H9 (cell line): ENCODE data around the gene ANKRD11. TPM values are rescaled to one million over a fixed set of nuclear protein-coding genes. Genes with fewer than 3 reads are reported as not detected.

ENCODE experiments used
- DNase-seq: peaks from one replicate; pipeline ENCODE4 v3.0.0-alpha.2; 2017
- H2AFZ ChIP-seq: one replicate; pipeline ENCODE4 v1.6.1; 2013; ENCODE audit warnings: mild to moderate bottlenecking, low read length, control low read depth, moderate library complexity
- H2AK5ac ChIP-seq: 2 replicates; pipeline ENCODE4 v1.6.1; 2013; ENCODE audit warnings: low read length, control low read depth, mixed read lengths; ENCODE audit not compliant: insufficient read length
- H2BK120ac ChIP-seq: one replicate; pipeline ENCODE4 v1.6.1; 2013; ENCODE audit warnings: low read depth, mild to moderate bottlenecking, low read length, control low read depth, inconsistent platforms; ENCODE audit not compliant: poor library complexity, severe bottlenecking
- H2BK12ac ChIP-seq: 2 replicates; pipeline ENCODE4 v1.6.1; 2013; ENCODE audit warnings: low read length, control low read depth, mixed read lengths, low read depth; ENCODE audit not compliant: insufficient read length
- H2BK15ac ChIP-seq: 2 replicates; pipeline ENCODE4 v1.6.1; 2013; ENCODE audit warnings: low read depth, low read length, control low read depth
- H2BK20ac ChIP-seq: one replicate; pipeline ENCODE4 v1.6.1; 2013; ENCODE audit warnings: low read depth, mild to moderate bottlenecking, low read length, control low read depth, inconsistent platforms; ENCODE audit not compliant: poor library complexity, severe bottlenecking
- H2BK5ac ChIP-seq: 2 replicates; pipeline ENCODE4 v1.6.1; 2013; ENCODE audit warnings: low read length, control low read depth, mixed read lengths; ENCODE audit not compliant: insufficient read length
- H3K14ac ChIP-seq: 2 replicates; pipeline ENCODE4 v1.6.1; 2013; ENCODE audit warnings: low read length, control low read depth; ENCODE audit not compliant: insufficient read depth
- H3K18ac ChIP-seq: 2 replicates; pipeline ENCODE4 v1.6.1; 2013; ENCODE audit warnings: low read depth, mild to moderate bottlenecking, mixed read lengths, low read length, control low read depth; ENCODE audit not compliant: insufficient read length
- H3K23ac ChIP-seq: 2 replicates; pipeline ENCODE4 v1.6.1; 2013; ENCODE audit warnings: low read length, control low read depth, mixed read lengths, low read depth; ENCODE audit not compliant: insufficient read length
- H3K23me2 ChIP-seq: 2 replicates; pipeline ENCODE4 v1.6.1; 2013; ENCODE audit warnings: low read depth, mild to moderate bottlenecking, mixed read lengths, low read length, control low read depth; ENCODE audit not compliant: insufficient read length, poor library complexity, severe bottlenecking
- H3K27ac ChIP-seq: 2 replicates; pipeline ENCODE4 v1.5.1; 2013; ENCODE audit warnings: low read length, control low read depth, mixed read lengths, low read depth; ENCODE audit not compliant: insufficient read length
- H3K27me3 ChIP-seq: 2 replicates; pipeline ENCODE4 v1.6.1; 2013; ENCODE audit warnings: low read length, control low read depth, inconsistent platforms; ENCODE audit not compliant: insufficient read depth
- H3K4ac ChIP-seq: 2 replicates; pipeline ENCODE4 v1.6.1; 2013; ENCODE audit warnings: low read depth, mild to moderate bottlenecking, control low read depth, inconsistent platforms, low read length, moderate library complexity
- H3K4me1 ChIP-seq: 2 replicates; pipeline ENCODE4 v1.6.1; 2013; ENCODE audit warnings: low read length, control low read depth, inconsistent platforms; ENCODE audit not compliant: insufficient read depth
- H3K4me2 ChIP-seq: 2 replicates; pipeline ENCODE4 v1.6.1; 2013; ENCODE audit warnings: low read length, control low read depth, mixed read lengths; ENCODE audit not compliant: insufficient read length, insufficient read depth
- H3K56ac ChIP-seq: 2 replicates; pipeline ENCODE4 v1.6.1; 2013; ENCODE audit warnings: low read depth, mild to moderate bottlenecking, mixed read lengths, low read length, control low read depth; ENCODE audit not compliant: insufficient read length
- H3K79me1 ChIP-seq: 2 replicates; pipeline ENCODE4 v1.6.1; 2013; ENCODE audit warnings: low read depth, mild to moderate bottlenecking, moderate library complexity, low read length, control low read depth, inconsistent platforms; ENCODE audit not compliant: insufficient read depth, poor library complexity, severe bottlenecking
- H3K79me2 ChIP-seq: 2 replicates; pipeline ENCODE4 v1.6.1; 2013; ENCODE audit warnings: low read length, control low read depth, inconsistent platforms; ENCODE audit not compliant: insufficient read depth
- H3K9ac ChIP-seq: 2 replicates; pipeline ENCODE4 v1.6.1; 2013; ENCODE audit warnings: low read length, control low read depth, mixed read lengths; ENCODE audit not compliant: insufficient read length; ENCODE audit errors: extremely low read depth
- H3K9me3 ChIP-seq: one replicate; pipeline ENCODE4 v1.6.1; 2013; ENCODE audit warnings: low read depth, low read length, inconsistent platforms; ENCODE audit not compliant: control insufficient read depth
- H3T11ph ChIP-seq: one replicate; pipeline ENCODE4 v1.6.1; 2013; ENCODE audit warnings: mild to moderate bottlenecking, low read length, control low read depth, inconsistent platforms
- H4K20me1 ChIP-seq: one replicate; pipeline ENCODE4 v1.6.1; 2013; ENCODE audit not compliant: control insufficient read depth, insufficient read length, insufficient read depth
- H4K5ac ChIP-seq: 2 replicates; pipeline ENCODE4 v1.6.1; 2013; ENCODE audit warnings: low read depth, mild to moderate bottlenecking, mixed read lengths, low read length, control low read depth; ENCODE audit not compliant: insufficient read length
- H4K8ac ChIP-seq: replicated peaks from 2 replicates; pipeline ENCODE4 v1.6.1; 2013; ENCODE audit warnings: low read length, control low read depth, mixed read lengths, low read depth; ENCODE audit not compliant: insufficient read length
- H4K91ac ChIP-seq: 2 replicates; pipeline ENCODE4 v1.6.1; 2013; ENCODE audit warnings: low read depth, mild to moderate bottlenecking, moderate library complexity, mixed read lengths, low read length, control low read depth; ENCODE audit not compliant: insufficient read length
- H3K27ac Mint-ChIP-seq, 3 experiments: 2 replicates in 2 of 3; 3 replicates in 1 of 3; pipeline ENCODE4 v1.8.0; 2020 to 2021; ENCODE audit warnings: mixed read lengths in 3 of 3, mild to moderate bottlenecking in 1 of 3, moderate library complexity in 1 of 3
- H3K27me3 Mint-ChIP-seq: 2 replicates; pipeline ENCODE4 v1.8.0; 2021; ENCODE audit warnings: low read depth, mild to moderate bottlenecking, moderate library complexity, mixed read lengths
- H3K36me3 Mint-ChIP-seq, 3 experiments: 2 replicates in 2 of 3; 3 replicates in 1 of 3; pipeline ENCODE4 v1.8.0; 2020 to 2021; ENCODE audit warnings: low read depth in 3 of 3, mixed read lengths in 3 of 3; ENCODE audit not compliant: insufficient read depth in 1 of 3
- H3K4me1 Mint-ChIP-seq, 2 experiments: 2 replicates each; pipeline ENCODE4 v1.8.0; 2020; ENCODE audit warnings: mixed read lengths in 2 of 2
- H3K4me3 Mint-ChIP-seq, 2 experiments: 2 replicates in 1 of 2; 3 replicates in 1 of 2; pipeline ENCODE4 v1.8.0; 2020 to 2021; ENCODE audit warnings: mild to moderate bottlenecking in 2 of 2, mixed read lengths in 2 of 2, moderate library complexity in 1 of 2
- H3K9me3 Mint-ChIP-seq, 2 experiments: 2 replicates in 1 of 2; 3 replicates in 1 of 2; pipeline ENCODE4 v1.8.0; 2020; ENCODE audit warnings: mild to moderate bottlenecking in 2 of 2, mixed read lengths in 2 of 2, moderate library complexity in 1 of 2
- CTCF ChIP-seq: fragments of 200-600 bp; sonication (generic); conservative IDR thresholded peaks from 3 replicates; pipeline ENCODE4 v1.8.0; 2021; ENCODE audit warnings: antibody characterized with exemption, mild to moderate bottlenecking
- WGBS: extraction: QIAGEN DNeasy Blood & Tissue Kit; methylation state at CpG from one replicate; pipeline ENCODE4 v1.1.7; 2013; ENCODE audit warnings: missing lambda C conversion rate, low lambda C conversion rate, mixed read lengths; ENCODE audit not compliant: insufficient read length; ENCODE audit errors: extremely low coverage; 5-methylcytosine and 5-hydroxymethylcytosine counted together
- total RNA-seq: library from RNA; stranded (reverse); gene quantifications from 2 replicates; pipeline ENCODE4 v1.2.1, GENCODE V29; 2021

The ANKRD11 gene
- total RNA-seq, 1 experiment from 2014 or later: 181 TPM

DNA sequence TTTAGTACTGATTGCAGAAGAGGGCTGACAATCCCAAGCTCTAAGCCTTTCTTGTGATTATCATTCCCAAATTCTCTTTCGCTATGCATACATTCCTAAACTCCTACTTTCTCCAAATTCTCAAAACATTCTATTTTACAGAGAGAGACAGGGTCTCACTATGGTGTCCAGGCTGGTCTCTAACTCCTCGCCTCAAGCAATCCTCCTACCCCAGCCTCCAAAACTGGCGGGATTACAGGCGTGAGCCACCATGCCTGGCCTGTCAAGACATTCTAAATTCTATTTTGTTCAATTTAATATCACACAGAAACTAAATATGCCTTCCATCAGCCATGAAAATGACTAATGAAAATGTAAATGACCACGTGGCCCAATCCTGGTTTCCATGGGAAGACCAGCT lies 39.8 kb downstream of the ANKRD11 start:
- Histone ChIP-seq H4K8ac (no peak overlapping the region), H4K20me1 (peaks cover 3% of the 10 kb centered on the region), H2BK120ac (no peak overlapping the region), H4K5ac (no peak overlapping the region), H2BK15ac (no peak overlapping the region), H3K27ac (no peak overlapping the region), H3K23ac (no peak overlapping the region), H3K18ac (no peak overlapping the region), H2BK5ac (no peak overlapping the region), H2AFZ (no peak overlapping the region), H3K27me3 (no peaks in the 10 kb centered on the region), H3K79me1 (peaks cover 10% of the 10 kb centered on the region), H3K79me2 (peaks cover 76% of the 10 kb centered on the region), H2BK20ac (no peak overlapping the region), H3K9ac (no peak overlapping the region), H3K56ac (no peak overlapping the region), H3T11ph (no peak overlapping the region), H3K14ac (no peak overlapping the region), H3K4me2 (no peak overlapping the region), H4K91ac (no peak overlapping the region), H3K4me1 (no peaks in the 10 kb centered on the region; the same call in 1 of the 2 replicates), H2AK5ac (no peak overlapping the region), H3K23me2 (no peaks in the 10 kb centered on the region), H2BK12ac (no peak overlapping the region), H3K9me3 (no peaks in the 10 kb centered on the region), H3K4ac (no peak overlapping the region)
- Mint-ChIP-seq H3K9me3 (no peaks in the 10 kb centered on the region), H3K27ac (peak overlapping the region in 1 of 3 experiments; percentile 71; a peak in 3 of 7 replicates), H3K4me3 (no peak overlapping the region), H3K36me3 (peaks cover 0 to 2% (median 1%) of the 10 kb centered on the region in 3 experiments; a peak in 2 of 7 replicates), H3K4me1 (peaks cover 42 to 51% of the 10 kb centered on the region in 2 experiments), H3K27me3 (no peaks in the 10 kb centered on the region; the same call in 1 of the 2 replicates)
- no peak for DNase-seq
- 100% methylated on average over 1 of the region's 5 CpGs for WGBS
- no peak for TF ChIP-seq CTCF
